ENCODE results near the gene FBXW12. TPM values are rescaled to one million over a fixed set of nuclear protein-coding genes. Genes with fewer than 3 reads are reported as not detected.

The FBXW12 gene
- total RNA-seq, 2 donors from 2014 or later: not detected

DNA sequence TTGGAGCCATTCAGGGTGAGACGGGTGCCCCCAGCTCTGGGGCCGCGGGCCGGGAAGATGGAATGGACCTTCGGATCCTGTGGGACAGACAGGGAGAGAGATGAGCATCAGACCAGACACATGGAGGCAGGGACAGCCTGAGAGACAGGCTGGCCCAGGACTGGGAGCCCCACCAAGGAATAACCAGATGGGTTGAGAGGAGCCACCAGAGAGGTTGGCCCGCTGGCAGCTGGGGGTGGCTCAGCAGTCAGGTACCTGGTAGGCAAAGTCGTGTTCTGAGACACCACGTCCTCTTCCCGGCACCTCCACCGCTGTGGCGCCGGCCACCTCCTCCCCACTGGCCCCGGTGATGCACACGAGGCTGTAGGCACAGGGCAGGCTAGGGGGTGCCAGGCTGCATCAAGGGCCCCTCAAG lies 44.1 kb downstream of the FBXW12 start:
- ATAC-seq (ENCODE audit: insufficient number of reproducible peaks, low FRiP score, low read depth) (no peak), DNase-seq (ENCODE audit: low spot score) (no peak)
- TF ChIP-seq, protein P1, sequence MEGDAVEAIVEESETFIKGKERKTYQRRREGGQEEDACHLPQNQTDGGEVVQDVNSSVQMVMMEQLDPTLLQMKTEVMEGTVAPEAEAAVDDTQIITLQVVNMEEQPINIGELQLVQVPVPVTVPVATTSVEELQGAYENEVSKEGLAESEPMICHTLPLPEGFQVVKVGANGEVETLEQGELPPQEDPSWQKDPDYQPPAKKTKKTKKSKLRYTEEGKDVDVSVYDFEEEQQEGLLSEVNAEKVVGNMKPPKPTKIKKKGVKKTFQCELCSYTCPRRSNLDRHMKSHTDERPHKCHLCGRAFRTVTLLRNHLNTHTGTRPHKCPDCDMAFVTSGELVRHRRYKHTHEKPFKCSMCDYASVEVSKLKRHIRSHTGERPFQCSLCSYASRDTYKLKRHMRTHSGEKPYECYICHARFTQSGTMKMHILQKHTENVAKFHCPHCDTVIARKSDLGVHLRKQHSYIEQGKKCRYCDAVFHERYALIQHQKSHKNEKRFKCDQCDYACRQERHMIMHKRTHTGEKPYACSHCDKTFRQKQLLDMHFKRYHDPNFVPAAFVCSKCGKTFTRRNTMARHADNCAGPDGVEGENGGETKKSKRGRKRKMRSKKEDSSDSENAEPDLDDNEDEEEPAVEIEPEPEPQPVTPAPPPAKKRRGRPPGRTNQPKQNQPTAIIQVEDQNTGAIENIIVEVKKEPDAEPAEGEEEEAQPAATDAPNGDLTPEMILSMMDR (IDR thresholded peaks at IDR 0.05): no peak
- Histone ChIP-seq H3K27ac (no peak overlapping the region), H3K9me3 (no peaks in the 10 kb centered on the region), H3K36me3 (peaks cover 85% of the 10 kb centered on the region), H3K4me3 (no peak overlapping the region), H3K4me1 (ENCODE audit: control insufficient read depth in 1 of 2, low read depth in 2 of 2) (peaks cover 0 to 33% of the 10 kb centered on the region in 2 donors), H3K27me3 (replicated peaks; ENCODE audit: insufficient read depth) (no peaks in the 10 kb centered on the region)

DNA sequence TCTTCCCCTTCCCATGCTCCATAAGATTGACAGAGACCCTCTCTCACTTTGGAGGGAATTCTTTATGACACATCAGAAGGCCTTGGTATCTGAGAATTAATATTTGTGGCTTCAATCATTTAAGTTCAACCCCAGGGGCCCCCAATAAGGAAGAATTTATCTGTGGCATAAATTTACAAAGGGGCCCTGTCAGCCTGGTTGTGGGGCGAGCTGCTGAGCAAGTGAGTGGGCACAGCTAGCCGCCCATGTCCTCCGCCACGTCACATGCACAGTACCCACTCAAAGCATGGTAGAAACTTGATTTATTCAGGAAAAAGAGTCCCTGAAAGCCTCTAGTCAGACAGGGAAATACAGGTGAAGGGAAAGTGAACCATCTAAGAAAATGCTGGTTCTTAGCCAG lies 44.5 kb downstream of the FBXW12 start:
- Histone ChIP-seq H3K9me3 (no peaks in the 10 kb centered on the region), H3K27me3 (replicated peaks; ENCODE audit: insufficient read depth) (no peaks in the 10 kb centered on the region), H3K4me1 (ENCODE audit: control insufficient read depth in 1 of 2, low read depth in 2 of 2) (peaks cover 0 to 35% of the 10 kb centered on the region in 2 donors), H3K27ac (no peak overlapping the region), H3K36me3 (peaks cover 85% of the 10 kb centered on the region), H3K4me3 (no peak overlapping the region)
- DNase-seq (ENCODE audit: low spot score): no peak
- TF ChIP-seq, protein P1 (IDR thresholded peaks at IDR 0.05): no peak
- no peak for ATAC-seq (ENCODE audit: insufficient number of reproducible peaks, low FRiP score, low read depth)

DNA sequence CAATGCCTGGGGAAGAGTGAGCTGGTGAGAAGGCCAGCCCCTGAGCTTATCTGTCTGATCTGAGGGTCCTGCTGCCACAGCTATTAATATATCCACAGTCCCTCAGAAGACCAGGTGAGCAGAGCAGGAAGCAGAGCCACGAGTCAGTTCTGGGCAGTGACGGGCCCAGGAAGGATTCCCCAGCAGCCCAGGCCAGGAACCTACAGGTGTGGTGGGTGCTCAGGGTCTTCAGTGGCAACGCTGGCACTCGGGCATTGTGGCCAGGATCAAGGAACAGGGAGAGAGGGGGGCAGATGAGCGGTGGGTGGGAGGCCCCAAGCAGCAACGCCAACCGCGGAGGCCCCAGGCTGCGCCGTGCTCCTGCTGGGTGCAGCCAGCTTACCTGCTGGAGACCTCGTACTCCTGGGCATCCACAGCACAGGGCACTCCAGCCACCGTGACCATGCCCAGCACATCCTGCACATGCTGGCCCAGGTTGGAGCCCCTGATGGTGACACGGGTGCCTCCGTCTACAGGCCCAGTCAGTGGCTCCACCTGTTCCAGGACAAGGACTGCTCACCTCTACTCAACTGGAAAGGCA lies 45.6 kb downstream of the FBXW12 start:
- Histone ChIP-seq H3K9me3 (no peaks in the 10 kb centered on the region), H3K4me1 (ENCODE audit: control insufficient read depth in 1 of 2, low read depth in 2 of 2) (peaks cover 0 to 40% of the 10 kb centered on the region in 2 donors), H3K4me3 (no peak overlapping the region), H3K27me3 (replicated peaks; ENCODE audit: insufficient read depth) (no peaks in the 10 kb centered on the region), H3K36me3 (peaks cover 81% of the 10 kb centered on the region), H3K27ac (no peak overlapping the region)
- DNase-seq (ENCODE audit: low spot score): no peak
- ATAC-seq (ENCODE audit: insufficient number of reproducible peaks, low FRiP score, low read depth): no peak
- TF ChIP-seq, protein P1 (IDR thresholded peaks at IDR 0.05): no peak

DNA sequence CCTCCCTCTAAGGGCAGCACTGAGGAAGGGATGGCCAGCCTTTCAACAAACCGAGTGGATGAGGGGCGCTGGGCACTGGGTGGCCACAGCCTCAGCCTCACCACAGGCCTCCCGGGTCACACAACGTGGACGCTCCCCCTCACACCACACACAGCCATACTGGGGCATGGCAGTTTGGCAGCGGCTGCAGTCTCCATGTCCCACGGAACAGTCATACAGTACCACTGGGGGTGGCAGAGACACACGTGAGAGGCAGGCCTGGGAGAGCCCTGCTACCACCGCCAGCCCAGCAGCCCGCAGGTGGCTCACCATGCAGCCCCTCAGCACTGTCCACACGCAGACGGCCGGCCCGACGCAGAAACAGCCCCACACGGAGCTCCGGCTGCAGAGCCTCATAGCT lies 46.1 kb downstream of the FBXW12 start:
- no peak for DNase-seq (ENCODE audit: low spot score)
- Histone ChIP-seq H3K27ac (no peak overlapping the region), H3K36me3 (peaks cover 79% of the 10 kb centered on the region), H3K9me3 (no peaks in the 10 kb centered on the region), H3K4me3 (no peak overlapping the region), H3K27me3 (replicated peaks; ENCODE audit: insufficient read depth) (no peaks in the 10 kb centered on the region), H3K4me1 (ENCODE audit: control insufficient read depth in 1 of 2, low read depth in 2 of 2) (peaks cover 0 to 40% of the 10 kb centered on the region in 2 donors)
- no peak for ATAC-seq (ENCODE audit: insufficient number of reproducible peaks, low FRiP score, low read depth)
- TF ChIP-seq, protein P1 (IDR thresholded peaks at IDR 0.05): no peak

DNA sequence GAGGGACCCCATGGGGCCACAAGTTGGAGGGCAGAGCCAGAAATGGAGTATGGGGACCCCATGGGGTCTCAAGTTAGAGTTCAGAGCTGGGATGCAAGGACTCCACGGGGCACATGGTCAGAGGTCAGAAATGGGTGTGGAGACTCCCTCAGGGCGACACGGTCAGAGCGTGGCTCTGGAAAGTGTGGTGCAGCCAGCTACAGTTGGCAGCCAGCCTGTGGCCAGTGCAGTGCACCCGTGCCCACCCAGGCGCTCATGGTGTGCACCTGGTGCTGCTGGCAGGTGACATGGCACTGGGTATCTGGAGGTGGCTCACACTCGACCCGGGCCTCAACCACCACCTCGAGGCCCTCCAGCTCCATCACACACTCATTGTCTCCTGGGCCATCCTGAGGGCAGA lies 46.6 kb downstream of the FBXW12 start:
- H3K36me3 ChIP-seq: peaks cover 79% of the 10 kb centered on the region
- peaks cover 4 to 40% of the 10 kb centered on the region in 2 donors for H3K4me1 ChIP-seq (ENCODE audit: control insufficient read depth in 1 of 2, low read depth in 2 of 2)
- DNase-seq (ENCODE audit: low spot score) (no peak), ATAC-seq (ENCODE audit: insufficient number of reproducible peaks, low FRiP score, low read depth) (no peak)
- H3K4me3 ChIP-seq: no peak overlapping the region
- no peaks in the 10 kb centered on the region for H3K9me3 ChIP-seq
- H3K27me3 ChIP-seq (replicated peaks; ENCODE audit: insufficient read depth): no peaks in the 10 kb centered on the region
- TF ChIP-seq, protein P1 (IDR thresholded peaks at IDR 0.05): no peak
- no peak overlapping the region for H3K27ac ChIP-seq

Data from thoracic aorta (tissue), 2 donors.